ENCODE measurements around the gene MUC15. TPM values are rescaled to one million over a fixed set of nuclear protein-coding genes. Genes with fewer than 3 reads are reported as not detected.

Gene MUC15
- total RNA-seq, 1 donor from 2014 or later: not detected

DNA sequence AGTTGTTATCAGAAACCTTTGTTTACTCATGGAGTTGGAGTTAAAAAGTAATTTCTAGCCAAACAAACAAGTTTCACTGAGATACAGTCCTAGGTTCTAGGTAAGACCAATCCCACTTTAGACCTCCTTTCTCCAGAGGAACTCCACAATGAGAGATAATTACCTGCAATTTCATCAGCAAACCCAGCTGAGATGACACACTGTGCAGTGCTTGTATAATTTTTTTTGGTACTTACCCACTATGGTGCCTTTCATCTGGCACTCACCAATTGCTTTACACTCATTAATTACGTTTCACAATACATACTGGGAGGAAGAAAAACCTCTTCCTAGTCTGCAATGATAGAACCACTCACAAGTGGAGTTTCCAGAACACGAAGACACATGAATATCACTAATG is 1.8 kb upstream of the MUC15 start:
- DNase-seq (ENCODE audit: low read depth in 2 of 2): no peak

DNA sequence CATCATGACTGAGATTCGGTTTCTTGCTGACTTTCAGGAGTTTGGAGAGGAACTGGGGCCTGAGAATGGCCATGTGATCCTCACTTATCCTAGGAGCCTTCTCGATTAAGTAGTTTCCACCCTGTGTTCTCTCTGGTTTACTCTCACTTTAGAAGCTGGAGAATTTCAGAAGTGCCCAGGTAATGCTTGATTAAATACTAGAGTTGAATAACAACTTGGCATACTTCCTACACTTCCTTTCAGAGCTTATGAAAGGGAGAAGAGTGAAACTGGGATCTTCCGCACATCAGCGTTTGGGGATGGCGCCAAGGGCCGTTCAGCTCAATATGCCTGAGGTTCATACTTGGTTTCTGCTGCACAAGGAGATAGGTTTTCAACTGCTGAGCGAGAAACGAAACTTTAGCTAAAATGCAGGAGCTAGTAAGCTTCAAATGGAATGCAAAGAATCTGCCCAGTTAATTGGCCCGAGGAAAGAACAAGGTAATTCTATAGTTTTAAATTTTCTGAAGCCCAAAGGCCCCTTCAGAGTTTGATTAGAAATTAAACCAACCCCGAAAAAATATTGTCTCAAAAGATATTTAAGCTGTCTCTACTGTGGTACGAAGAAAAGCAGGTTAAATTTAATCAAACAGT is 823 bp upstream of the MUC15 start:
- no peak for DNase-seq (ENCODE audit: low read depth in 2 of 2)

DNA sequence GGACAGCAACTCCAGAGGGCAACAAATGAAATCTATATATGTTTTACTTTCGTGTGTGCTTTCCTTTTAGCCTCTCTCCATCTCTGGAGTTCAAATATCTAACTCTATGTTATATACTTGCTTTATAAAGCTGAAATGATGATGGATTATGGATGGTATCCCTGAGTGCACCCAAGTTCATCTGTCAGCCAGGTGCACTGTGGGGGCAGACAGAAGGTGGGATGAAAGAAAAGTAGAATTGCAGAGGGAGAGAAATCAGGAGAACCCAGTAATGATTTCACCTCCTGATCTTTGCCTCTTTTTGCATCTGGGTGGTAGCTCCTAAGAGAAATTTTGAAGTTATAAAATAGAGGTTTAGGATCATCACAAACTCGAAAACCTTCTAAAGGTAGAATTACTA is 2.4 kb downstream of the MUC15 start:
- DNase-seq (ENCODE audit: low read depth in 2 of 2): no peak

DNA sequence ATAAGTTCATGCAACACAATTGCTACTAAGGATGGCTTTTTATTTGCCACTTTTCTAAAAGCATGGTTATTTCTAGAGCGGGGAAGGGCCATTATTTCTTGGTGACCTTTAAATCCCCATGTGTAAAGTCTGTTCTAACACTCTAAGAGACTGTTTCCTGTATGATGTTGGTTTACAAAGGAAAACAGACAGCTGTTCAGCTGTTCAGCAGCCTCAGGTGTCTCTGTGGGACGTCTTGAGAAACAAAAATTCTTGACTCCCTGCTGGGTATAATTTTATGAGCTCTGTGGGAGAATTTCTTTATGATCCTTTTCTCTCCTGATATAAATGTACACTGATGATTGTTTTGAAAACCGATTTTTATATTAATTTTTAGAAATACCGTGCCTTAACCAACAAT is 13.9 kb downstream of the MUC15 start:
- DNase-seq (ENCODE audit: low read depth in 2 of 2): no peak

DNA sequence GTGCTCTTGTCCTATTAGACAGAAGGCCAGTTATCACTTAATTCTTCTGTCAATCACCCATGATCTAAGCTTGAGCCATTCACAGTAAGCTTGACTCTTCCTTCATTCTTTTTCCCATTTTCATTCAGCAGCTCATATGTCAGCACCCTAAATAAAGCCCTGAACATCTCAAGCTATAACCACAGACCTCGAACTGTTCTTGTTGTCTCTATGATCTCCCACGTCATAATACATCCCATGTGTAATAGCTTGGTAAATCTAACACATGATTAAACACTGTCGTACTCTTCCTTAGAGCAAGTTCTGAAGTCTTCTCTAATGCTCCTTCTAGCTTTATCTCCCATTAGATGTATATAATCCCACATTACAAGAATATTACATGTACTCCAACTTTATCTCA is 14.4 kb downstream of the MUC15 start:
- DNase-seq (ENCODE audit: low read depth in 2 of 2): no peak

DNA sequence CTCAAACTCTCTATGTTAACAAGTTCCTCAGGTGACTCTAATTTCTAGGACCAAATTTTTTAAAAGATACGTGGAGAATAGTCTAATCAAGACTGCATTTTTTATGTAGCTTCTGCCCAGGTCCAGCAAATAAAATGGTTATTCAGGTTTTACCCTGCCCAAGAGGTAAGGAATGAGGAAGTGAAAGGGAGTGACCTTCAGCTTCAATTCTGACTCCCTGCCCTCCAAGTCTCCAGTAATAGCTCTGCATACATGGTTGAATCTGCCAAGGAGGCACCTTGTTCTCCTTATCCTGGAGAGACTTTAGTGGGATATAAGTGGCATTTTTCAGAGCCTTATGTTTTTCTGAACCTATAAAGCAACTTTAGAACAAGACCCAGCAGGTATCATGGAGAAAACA is 15.5 kb downstream of the MUC15 start:
- no peak for DNase-seq (ENCODE audit: low read depth in 2 of 2)

DNA sequence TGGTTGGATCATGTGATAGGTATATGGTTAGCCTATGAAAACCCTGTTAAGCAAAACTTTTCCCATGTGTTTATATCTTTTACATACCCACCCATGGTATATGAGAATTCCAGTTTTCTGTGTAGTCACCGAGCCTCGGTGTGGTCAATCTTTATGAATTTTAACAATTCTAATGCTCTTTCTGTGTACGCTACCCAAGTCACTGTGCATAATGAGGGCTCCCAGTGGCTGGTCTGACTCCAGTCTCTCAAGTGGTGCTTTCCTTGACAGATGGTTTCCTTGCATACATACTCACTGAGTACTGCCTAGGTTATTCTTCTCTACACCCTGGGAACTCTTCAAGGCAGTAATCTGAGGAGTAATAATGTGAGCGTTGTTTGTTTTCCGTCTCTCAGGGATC is 17.6 kb downstream of the MUC15 start:
- no peak for DNase-seq (ENCODE audit: low read depth in 2 of 2)

DNA sequence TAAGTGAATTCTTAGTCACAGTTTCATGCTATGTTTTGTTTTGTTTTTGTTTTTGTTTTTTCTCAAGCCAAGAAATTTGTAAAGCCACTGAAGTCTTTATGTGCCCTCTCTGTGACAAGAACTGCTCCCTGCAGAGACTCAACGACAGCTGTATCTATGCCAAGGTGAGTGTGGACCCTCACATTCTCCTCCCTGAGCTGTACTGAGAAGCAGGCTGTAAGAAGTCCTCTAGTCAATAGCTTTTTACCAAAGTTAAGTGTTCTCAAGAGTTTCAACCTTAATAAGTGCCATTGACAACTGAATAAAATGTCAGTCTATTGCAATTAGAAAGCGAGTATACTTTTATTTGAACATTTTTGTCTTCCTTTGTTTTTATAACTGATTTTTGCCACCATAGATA is 18.9 kb downstream of the MUC15 start:
- DNase-seq (ENCODE audit: low read depth in 2 of 2): no peak

DNA sequence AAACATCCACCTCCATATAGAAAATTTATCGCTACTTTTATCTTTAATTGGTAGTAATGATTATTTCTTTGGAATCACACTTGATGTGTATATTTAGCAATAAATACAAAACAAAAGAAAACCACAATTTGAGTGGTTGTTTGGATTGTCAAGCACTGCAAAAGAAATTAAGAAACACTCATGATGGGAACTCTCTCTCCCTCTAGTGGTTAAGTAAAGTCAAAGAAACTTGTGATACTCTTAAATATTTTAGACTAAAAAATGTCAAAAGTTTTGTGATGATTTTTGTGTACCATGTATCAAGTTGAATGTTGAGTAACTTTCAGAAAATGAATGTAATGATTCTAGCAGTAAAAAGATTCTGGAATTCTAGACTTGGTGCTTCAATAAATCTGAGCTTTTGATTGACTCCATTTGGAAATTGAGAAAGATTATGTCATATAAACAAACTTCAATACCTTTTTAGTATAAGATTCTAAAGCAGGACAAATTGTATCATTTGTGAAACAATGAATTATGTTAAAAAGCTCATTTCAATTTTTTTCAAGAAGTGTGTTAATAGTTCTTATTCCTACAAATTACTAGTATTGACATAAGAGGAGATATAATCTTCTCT is 20.8 kb downstream of the MUC15 start:
- DNase-seq (ENCODE audit: low read depth in 2 of 2): peak in 1 of 2 donors; percentile 0

DNA sequence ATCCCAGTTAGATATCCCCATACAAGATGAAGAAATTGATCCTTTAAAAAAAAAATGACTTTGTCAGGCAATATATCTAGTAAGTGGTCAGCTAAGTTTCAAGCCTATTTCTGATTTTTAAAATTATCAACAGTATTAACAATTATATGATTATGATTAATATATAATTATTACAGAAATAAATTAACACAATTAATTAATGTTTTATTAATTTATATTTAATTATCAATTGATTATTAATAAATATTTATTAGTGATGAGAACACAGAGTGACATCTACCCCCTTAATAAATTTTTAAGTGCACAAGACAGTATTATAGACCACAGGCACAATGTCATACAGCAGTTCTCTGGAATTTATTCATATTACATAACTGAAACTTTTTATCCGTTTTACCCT is 22.0 kb downstream of the MUC15 start:
- no peak for DNase-seq (ENCODE audit: low read depth in 2 of 2)

DNA sequence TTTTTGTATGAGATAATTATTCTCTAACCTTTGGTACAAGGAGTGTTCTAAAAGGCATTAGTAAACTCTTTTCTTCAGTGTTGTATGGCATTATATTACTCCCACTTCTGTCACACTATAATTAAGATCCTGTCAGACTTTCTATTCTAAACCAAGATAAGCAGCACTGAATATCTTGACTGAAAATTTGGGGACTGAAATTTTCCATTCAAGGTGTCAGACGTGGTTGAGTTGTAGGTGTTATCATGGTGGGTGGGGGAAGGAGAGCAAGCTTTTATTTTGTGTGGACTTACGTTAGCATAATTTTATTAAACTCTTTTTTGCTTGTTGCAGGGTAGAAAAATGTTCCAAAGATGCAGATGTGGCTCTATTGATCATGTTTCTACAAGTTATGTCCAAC is 22.9 kb downstream of the MUC15 start:
- no peak for DNase-seq (ENCODE audit: low read depth in 2 of 2)

DNA sequence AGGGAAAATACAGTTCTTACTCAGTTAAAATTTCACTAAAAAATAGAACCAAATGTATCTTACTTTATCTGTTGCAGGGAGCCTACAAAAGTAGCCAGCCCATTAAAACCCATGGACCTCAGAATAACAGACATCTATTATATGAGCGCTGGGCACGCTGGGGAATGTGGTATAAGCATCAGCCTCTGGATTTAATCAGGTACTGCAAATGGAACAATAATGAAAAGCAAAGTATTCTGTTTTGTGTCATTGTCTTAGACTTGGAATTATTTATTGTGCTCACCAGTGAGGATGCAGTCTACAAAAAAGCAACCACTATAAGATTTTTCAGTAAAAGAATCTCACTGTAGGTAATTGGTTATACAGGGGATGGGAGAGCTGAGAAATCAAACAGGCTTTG is 30.2 kb downstream of the MUC15 start:
- DNase-seq (ENCODE audit: low read depth in 2 of 2): no peak

DNA sequence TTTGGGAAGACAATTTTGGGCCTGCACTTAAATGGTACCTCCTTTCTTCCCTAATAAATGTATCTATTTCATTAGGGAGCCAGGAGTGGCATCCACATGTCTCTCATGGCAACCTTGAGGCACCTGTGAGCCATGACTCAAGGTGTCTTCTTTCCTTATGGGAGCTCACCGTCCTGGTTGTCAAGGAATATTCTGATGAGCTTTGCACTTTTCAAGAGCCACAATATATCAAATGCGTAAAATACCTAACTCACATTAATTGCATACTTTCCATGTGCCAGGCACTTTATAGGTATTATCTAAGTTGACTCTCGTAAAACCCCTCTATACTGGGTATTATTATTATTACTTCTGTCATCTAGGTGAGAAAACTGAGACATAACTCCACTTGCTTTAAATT is 32.5 kb downstream of the MUC15 start:
- DNase-seq (ENCODE audit: low read depth in 2 of 2): no peak

DNA sequence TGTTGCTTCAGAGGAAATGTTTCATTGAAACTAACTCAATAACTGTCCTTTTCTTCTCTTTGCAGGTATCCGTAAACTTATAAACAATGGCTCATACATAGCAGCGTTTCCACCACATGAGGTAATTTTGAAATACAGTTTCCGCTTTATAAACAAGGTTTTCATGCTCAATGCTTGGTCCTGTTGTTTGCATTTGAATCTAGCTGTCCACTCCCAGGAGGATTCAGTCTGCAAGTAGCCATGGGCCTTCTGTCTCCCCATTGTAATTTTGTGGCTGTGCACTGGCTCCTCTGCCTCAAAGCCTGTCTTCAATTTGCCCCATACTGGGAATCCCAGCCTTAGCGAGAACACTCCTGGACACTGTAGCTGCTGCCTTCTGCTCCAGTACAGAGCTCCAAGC is 34.7 kb downstream of the MUC15 start:
- DNase-seq (ENCODE audit: low read depth in 2 of 2): no peak

DNA sequence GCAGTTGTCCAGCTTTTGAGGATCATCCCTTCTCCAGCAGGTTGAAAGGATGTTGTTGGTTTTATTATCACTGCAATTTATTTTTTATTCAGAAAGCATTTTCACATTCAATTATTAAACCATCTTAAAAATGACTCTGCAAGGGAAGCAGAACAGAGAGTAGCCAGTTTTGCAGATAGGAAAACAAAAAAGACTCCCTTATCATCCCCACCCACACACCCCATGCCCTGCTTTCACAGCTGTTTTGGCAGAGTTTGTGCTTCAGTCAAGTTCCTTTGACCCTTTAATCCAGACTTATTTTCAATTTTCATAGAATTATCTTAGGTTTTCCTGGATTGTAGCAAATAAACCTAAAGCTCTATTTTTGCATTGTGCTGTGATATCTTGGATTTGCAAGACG is 44.4 kb downstream of the MUC15 start:
- no peak for DNase-seq (ENCODE audit: low read depth in 2 of 2)

DNA sequence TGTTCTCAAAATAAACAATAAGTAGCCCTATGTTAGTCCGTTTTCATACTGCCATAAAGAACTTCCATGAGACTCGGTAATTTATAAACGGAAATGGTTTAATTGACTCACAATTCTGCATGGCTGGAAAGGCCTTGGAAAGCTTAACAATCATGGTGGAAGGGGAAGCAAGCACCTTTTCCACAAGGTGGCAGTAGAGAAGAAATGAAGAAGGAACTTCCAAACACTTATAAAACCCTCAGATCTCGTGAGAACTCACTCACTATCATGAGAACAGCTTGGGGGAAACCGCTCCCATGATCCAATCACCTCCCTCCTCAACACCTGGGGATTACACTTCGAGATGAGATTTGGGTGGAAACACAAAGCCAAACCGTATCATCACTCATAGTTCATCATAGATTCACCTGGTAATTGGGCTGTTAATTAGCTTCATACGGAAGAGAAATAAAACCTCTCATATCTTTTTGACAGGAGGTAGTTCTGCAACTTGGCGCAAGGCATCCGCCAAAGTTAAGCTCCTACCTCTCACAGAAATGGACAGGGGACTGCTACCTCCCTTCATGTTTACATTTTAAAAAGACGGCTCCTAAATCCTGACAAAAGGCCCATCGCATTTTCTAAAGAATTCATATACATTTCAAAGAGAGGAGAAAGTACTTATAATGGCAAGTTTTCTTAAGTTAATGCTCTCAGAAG is 49.0 kb downstream of the MUC15 start:
- DNase-seq (ENCODE audit: low read depth in 2 of 2): no peak

DNA sequence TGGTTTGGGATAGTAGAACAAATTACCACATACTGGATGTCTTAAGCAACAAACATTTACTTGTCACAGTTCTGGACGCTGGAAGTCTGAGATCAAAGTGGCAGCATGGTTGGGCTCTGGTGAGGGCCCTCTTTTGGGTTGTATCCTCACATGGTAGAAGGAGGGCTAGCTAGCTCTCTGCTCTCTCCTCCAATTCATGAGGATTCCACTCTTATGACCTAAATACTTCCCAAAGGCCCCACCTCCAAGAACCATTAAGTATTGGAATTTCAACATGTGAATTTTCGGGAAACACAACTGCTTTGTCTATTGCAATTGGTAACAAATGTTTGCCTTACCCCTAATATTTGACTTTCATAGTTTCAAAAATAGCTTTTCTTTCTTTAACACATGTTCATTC is 52.6 kb downstream of the MUC15 start:
- DNase-seq (ENCODE audit: low read depth in 2 of 2): no peak

DNA sequence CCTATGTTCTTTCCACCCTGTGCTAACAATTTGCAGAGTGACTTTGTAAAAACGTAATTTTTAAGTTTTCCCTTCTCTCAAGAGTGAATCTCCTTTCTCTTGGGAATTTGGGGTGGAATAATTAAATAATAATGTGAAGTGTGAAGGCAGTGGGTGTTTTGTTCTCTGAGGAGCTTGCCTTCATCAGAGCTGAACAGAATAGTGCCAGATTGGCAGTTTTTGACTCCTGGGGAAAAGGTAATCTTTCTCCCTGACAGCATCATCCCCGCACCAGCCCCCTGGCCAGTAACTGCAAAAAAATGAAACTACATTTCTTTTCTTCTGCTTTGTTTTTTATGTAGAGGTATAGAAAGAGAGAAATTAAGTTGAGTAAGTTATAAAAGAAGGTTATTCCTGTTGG is 59.9 kb downstream of the MUC15 start:
- no peak for DNase-seq (ENCODE audit: low read depth in 2 of 2)

DNA sequence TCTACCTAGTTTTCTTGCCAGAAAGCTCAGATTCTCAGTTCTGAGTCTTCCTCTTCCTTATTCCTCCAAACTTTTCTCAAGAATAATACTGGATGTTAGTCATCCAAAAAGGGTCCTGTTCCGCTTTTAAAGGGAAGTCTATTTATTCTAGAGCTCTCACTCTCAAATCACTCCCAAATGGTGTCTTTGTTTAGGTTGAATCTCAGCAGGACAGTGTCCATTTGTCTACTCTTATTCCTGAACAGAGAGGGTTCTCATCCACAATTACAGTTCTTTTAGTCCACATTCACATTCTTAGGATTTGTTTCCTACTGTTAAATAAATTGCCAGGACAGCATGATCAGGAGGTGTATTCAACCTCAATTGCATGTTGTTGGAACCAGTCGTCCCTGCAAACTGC is 61.3 kb downstream of the MUC15 start:
- DNase-seq (ENCODE audit: low read depth in 2 of 2): no peak

DNA sequence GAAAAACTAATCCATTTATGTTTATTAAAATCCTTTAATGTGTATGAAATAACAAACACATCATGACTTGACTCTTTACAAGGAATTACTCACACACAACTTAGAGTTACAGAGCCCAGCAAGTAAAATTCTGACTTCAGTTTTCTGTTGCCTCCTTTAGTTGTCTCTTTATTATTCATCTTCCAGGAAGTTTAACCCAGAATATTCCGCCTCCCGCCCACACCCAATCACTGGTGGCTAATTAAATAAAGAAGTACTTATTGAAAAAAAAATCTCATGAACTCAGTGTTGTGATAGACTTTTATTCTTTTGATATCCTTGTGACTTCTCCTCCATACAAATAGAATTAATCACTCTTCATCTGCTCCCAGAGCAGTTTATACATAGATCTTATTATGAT is 61.9 kb downstream of the MUC15 start:
- no peak for DNase-seq (ENCODE audit: low read depth in 2 of 2)

Measured in lung microvascular endothelial cell (primary cell).